Activated CD4-positive, alpha-beta T cell treated with anti-CD3 and anti-CD28 coated beads, Interleukin-2, Interleukin-4, amounts not matched to agents 100 ng/mL and 50 ng/mL, durations not matched to agents 16 hours and 8 hours (primary cell): ENCODE measurements around the gene WDR4.
"Not testable (repeated sequence)": the region's sequence is repeated elsewhere in the genome, so short reads cannot be mapped to it uniquely, and the experiment has no call there.

ENCODE experiments used
- DNase-seq: peaks from one replicate; pipeline ENCODE4 v3.0.0-alpha.2; 2020; ENCODE audit warnings: low spot score

The WDR4 gene, protein sequence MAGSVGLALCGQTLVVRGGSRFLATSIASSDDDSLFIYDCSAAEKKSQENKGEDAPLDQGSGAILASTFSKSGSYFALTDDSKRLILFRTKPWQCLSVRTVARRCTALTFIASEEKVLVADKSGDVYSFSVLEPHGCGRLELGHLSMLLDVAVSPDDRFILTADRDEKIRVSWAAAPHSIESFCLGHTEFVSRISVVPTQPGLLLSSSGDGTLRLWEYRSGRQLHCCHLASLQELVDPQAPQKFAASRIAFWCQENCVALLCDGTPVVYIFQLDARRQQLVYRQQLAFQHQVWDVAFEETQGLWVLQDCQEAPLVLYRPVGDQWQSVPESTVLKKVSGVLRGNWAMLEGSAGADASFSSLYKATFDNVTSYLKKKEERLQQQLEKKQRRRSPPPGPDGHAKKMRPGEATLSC

DNA sequence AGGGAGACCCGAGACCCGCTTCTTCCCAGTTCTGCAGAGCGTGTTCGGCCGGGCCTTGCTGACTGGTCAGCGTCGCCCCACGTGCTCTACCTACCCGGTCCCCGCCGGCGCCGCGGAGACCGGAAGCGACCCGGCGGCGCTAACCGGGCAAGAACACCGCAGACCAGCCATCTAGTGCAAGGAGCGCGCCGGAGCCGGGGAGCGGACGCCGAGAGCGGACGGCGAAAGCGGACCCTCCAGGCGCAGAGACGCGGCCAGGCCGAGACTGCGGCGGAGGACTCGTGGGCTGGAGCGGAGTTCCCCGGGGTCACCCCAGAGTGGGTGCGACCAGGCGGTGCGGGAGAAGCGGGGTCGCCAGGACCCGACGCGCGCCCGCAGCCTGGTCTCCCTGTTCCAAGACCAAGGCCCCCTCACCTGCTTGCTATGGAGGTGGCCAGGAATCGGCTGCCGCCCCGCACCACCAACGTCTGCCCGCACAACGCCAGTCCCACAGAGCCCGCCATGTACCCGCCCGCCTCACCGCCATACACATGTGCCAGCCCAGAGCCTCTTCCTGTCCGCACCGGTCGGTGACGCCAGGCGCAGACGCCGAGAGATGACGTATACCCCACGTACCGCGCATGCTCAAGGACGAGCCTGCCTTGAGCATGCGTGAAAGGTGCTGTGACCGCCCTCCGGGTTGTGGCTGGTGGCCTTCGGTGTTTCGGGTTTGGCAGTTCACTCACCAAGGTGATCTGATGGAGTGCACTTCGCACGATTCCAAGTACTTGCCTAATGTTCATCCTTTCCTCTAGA lies at the start of gene WDR4:
Gene WDR4 (minus strand): TSS at position 547 of the 795 bp plus-strand sequence. CDS start 44 bp downstream, at position 503.
- DNase-seq: peak; percentile 98

DNA sequence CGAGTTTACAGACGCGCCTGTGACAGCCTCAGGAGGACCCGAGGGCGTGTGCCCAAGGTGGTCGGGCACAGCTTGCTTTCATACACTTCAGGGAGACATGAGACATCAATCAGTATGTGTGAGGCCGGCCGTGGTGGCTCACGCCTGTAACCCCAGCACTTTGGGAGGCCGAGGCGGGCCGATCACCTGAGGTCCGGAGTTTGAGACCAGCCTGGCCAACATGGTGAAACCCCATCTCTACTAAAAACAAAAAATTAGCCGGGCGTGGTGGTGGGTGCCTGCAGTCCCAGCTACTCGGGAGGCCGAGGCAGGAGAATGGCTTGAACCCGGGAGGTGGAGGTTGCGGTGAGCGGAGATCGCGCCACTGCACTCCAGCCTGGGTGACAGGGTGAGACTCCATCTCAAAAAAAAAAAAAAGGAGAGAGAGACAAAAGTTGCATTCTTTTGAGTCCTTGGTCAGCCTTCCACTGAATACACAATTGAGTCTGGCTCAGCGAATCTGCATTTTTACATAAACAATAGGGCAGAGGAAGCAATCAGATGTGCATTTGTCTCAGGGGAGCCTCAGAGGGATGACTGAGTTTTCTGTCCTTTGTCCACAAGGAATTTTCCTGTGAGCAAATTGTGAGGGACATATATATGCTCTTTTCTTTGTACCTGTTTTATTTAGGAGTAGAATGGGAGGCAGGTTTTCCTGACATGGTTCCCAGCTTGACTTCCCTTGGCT lies 48.3 kb upstream of the WDR4 start:
- DNase-seq: not testable (repeated sequence)

DNA sequence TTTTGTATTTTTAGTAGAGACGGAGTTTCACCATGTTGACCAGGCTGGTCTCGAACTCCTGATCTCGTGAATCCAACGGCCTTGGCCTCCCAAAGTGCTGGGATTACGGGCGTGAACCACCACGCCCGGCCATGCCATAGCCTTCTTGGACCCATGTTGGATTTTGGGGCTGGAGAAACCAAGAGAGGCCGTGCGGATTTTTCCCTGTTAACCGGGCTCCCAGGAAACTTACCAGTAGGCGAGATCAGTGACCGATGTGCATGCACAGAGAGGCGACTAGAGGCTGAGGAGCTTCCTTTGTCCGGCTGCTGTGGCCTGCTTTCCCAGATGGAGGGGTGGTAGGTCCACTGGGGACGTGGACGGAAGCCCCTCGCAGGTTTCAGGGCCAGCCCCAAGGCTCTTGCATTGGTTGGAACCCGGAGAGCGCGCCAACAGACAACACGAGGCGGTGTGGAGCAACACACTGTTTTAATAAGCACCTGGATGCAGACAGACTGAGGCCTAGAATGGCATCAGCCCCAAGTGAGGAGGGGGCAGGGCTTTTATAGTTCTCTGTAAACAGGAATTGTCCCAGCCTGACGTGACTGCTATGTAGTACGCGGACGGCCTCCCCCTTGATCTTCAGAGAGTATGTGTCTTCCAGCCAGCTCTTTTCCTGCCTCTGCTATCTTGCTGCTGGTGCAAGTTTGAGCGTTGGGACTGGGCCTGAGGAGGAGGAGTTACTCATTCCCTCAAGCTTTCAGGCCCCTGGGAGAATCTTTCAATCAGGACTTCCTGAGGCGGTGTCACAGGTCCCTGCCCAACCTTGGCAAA lies 46.0 kb upstream of the WDR4 start, which contains the start of gene ERVH48-1:
Gene ERVH48-1 (minus strand): TSS at position 517 of the 813 bp plus-strand sequence. CDS start 6,624 bp downstream, outside the sequence.
- DNase-seq: no peak

DNA sequence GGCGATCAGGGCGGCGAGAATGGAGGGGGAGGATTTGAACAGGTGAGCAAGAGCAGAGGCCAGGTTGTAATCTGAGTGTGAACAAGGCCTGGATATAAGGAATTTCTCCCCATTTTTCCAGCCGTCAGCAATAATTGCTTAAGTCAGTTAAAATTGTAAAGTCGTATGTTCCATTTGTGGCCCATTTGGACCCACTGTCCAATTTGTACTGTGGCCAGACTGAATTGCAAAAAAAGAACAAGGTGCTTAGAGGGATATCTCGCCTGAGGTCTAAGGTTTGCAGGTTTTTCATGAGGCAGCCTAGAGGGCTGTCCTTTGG lies 45.1 kb upstream of the WDR4 start:
- DNase-seq: no peak

DNA sequence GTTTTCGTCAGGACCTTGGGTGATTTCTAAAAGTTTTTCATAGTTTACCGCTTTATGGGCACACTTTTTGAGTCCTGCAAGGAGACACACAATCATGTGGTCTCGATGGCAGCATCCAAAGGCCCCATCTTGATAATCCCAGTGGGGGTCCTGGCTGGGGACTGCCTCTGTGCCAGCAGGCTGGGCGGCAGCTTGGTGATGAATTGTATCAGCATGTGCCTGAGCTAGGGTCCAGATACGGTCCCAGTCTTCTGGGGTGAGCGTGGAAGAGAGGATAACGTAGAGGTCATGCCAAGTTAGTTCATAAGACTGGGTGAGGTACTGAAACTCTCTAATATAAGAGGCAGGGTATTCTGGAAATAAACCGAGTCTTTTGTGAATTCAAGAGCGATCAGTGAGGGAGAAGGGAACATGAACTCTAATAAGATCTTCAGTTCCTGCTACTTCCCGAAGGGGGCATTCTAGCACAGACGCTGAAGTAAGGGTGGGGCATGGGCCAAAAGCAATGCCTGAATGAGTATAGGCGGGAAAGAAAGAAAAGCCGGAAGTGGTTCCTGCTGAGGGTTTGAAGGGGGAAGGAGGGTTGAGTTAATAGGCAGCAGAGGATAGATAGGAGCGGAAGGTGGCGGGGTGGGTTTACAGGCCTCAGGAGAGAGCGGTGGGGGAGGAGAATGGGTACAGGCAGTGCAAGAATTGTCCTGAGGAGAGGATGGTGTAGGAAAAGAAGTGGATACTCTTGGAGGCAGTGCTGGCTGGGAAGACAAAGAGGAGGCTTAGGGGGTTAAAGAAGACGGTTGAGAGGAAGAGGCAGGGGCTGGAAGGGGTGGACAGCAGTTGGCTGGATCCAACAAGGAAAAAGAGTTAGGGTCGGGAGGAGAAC lies 44.5 kb upstream of the WDR4 start:
- DNase-seq: peak; percentile 90

DNA sequence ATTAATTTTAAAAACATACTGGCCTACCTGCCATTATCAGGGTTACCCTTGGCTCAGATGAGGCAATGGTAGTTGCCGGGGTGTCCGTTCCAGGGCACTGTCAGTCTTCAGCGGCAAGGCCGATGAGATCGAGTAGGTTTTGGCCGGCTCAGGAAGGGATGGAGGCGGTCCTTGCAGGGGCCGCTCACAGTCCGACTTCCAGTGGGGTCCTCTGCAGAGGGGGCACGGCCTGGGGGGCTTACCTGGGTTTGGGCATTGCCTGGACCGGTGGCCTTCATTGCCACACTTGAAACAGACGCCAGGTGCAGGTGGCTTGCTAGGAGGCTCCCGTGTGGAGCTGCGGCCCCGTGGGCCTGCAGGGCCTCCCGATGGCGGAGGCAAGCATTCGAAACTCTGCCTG lies 43.6 kb upstream of the WDR4 start:
- no peak for DNase-seq

DNA sequence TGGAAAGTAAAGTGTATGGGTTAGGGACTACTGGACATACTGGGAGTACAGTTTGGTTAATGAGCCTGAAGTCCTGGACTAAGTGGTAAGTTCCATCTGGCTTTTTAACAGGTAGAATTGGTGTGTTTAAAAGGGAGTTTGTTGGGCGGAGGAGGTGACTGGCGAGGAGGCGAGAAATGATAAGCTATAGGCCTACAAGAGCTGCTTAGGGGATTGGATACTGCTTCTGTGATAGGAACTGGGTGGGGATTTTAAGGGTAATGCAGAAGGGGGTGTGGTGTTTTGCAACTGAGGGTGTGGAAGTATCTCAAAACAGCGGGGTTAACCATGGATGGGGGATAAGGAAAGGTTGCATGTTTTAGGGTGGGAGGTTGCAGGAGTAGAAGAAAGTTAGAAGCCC lies 42.6 kb upstream of the WDR4 start:
- DNase-seq: no peak

DNA sequence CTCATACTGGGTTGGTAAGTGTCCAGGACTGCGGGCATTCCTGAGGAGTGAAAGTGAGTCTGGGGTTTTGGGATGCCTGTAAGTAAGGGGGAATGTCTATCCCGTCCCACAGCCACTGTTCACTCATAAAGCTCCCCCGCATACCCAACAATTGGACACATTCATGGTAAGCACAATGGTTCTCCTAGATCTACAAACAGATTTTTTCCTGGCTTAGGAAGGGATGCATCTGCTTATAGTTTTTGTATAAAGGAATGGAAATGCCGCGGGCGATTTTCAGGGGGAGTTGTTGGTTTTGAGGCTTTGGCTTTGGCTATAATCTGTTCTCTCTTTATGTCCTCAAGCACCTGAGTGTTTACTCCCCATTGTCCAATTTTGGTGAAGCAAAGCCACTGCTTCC lies 39.0 kb upstream of the WDR4 start:
- no peak for DNase-seq

DNA sequence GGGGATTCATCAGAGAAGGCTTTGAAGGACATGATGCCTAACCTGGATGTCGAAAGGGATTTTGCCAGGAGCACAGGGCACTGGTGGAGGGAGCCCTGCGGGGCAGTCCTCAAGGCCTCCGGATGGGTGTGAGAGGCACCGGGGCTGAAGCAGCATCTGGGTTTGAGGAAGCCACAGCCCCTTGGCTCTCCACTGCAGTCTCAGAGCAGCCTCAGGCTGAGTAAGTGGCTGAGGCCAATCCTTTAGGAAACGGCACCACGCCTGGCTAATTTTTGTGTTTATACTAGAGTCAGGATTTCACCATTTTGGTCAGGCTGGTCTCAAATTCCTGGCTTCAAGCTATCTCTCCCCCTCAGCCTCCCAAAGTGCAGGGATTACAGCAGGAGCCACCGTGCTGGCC lies 34.1 kb upstream of the WDR4 start:
- no peak for DNase-seq

DNA sequence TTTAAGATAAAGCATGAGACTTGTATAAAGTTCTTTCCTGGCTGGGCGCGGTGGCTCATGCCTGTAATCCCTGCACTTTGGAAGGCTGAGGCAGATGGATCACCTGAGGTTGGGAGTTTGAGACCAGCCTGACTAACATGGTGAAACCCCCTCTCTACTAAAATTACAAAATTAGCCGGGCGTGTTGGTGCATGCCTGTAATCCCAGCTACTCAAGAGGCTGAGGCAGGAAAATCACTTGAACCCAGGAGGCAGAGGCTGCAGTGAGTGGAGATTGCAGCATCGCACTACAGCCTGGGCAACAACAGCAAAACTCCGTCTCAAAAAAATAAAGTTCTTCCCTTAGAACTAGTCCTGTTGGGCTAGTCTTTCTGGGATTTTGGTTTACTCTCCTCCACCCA lies 32.6 kb upstream of the WDR4 start:
- DNase-seq: not testable (repeated sequence)

DNA sequence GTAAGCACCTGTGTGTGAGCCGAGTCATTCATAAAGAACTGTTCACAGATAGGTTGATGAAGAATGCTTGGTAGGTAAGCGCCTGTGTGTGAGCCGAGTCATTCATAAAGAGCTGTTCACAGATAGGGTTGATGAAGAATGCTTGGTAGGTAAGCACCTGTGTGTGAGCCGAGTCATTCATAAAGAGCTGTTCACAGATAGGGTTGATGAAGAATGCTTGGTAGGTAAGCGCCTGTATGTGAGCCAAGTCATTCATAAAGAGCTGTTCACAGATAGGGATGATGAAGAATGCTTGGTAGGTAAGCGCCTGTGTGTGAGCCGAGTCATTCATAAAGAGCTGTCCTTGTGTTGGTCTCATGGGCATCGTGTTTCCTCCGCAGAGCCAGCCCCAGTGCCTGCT lies 29.1 kb upstream of the WDR4 start:
- not testable (repeated sequence) for DNase-seq

DNA sequence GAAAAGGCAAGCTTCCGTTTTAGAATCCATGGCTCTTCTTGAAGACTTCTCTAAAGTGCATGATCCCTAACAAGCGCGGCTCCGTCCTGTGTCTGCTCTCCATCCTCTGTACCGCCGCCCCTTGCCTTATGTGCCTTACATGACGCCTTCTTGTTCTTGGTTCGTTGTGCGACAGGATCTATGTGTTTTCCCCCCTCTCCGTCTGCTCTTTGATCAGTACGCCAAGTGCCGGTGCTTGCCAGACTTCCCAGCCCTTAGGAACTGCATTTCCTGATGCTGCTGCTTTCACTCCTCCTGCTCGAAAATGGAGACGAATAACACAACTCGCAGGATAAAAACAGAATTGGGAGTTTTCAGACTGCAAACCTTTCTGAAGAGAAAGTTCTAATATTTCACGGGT lies 26.9 kb upstream of the WDR4 start:
- DNase-seq: no peak

DNA sequence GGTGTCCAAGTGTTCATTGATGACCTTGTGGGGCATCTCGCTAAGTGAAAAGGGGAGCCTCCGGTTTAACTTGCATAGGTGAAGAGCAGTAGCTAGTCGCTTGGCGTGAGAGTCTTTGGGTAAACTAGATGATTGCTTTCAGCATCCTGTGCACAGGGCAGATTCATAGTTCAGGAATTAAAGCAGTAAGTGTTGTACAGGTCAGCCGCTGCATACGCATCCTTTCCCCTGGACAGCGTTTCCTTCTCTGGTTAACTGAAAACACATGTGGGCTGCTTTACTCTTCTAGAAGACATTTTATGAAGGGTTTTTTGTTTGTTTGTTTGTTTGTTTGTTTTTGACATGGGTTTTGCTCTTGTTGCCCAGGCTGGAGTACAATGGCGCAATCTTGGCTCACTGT lies 25.9 kb upstream of the WDR4 start:
- no peak for DNase-seq

DNA sequence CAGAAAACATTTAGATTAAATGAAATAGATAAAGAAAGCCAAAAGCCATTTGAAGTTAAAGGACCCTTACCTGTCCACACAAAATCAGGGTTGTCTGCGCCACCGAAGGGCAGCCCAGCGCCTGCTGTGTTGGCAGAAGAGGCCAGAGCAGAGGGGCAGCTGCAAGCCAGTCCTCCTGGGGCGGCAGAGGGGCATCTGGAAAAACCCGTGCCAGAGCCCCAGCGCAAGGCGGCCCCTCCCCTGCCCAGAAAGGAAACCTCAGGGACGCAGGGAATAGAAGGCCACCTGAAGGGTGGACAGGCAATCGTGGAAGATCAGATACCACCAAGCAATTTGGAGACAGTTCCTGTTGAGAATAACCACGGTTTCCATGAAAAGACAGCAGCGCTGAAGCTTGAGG lies 24.5 kb upstream of the WDR4 start:
- no peak for DNase-seq

DNA sequence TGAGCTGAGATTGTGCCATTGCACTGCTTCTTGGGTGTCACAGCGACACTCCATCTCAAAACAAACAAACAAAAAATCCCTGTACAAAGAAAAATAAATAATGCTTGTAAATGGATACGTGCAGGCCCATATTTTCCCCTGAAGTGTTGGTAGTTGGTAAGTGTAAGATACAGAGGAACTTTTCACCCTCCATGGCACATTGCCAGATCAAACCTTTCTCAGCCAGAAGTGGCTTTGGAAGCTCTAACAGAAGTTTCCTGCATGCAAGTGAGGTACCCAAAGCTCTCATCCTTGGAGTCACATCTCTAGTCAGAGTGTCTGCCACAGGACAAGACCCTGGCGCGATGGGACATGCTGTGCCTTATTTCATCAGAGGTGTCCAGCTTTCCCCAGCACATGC lies 21.1 kb upstream of the WDR4 start:
- DNase-seq: no peak

DNA sequence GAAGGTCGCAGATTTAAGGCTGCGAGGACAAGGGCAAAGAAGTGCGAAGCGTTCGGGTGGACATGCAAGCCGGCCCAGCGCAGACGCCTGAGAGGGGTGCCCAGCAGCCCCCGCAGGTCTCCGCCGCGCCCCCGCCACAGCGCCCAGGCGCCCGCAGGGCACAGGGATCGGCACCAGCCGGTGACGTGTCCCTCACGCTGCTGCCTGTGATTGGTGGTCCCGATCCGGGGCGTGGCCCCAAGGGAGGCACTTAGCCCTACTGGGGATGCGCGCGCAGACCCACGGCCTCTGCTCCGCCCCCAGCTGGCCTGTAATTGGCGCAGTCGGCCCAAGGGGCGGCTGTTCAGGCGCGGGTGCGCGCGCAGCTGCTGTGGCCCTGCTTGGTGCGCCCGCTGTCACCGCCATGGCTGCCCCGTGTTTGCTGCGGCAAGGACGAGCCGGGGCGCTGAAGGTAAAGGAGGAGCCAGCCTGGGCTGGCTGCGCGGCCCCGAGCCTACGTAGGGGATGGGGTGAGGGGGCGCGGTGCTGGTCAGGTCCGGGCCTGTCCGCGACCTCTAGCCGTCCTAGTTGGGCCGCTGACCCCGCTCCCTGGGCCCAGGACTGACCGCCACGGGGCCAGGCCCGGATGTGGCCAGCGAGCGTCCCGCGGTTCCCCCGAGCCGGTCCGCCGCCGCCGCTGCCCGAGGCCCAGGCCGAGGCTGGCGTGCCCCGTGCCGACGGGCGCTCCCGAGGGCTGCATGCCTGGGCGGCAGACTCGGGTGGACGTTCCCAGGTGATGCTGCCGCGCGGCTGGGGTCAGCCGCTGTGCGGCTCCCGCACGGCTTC lies 13.8 kb upstream of the WDR4 start, which contains the start of gene NDUFV3:
Gene NDUFV3 (plus strand): TSS at position 379 of the 825 bp plus-strand sequence. CDS start 25 bp downstream, at position 404.
- peak; percentile 100 for DNase-seq

DNA sequence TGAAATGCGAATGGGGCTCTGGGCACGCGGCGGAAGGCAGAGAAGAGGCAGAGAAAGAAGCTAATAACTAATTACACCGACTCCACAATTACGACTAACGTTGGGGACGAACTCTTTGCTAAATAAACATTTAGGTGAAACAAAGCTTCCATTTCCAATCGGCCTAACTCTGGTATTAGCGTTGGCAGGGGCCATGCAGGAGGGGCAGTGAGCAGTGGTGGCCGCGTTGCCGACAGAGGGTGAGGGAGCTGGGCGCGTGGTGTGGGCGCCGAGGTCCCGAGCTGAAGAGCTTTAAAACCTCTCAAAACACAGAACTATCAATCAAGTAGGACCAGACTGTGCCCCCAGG lies 13.2 kb upstream of the WDR4 start:
- no peak for DNase-seq

DNA sequence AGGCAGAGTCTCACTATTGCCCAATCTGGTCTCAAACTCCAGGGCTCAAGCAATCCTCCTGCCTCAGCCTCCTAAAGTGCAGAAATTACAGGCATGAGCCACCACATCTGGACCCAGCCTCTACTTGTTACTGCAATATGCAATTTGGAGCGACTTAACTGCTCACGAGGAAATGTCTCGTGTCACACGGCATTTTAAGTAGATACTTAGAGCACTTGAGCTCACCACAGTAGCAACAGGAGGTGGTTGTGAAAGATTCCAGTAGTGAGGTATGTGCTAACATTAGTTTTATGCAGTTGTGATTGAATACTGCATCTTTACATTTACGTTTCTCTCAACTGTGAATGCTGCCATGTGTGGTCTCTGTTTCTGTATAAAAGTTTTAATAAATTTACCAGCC lies 8.0 kb upstream of the WDR4 start:
- DNase-seq: no peak

DNA sequence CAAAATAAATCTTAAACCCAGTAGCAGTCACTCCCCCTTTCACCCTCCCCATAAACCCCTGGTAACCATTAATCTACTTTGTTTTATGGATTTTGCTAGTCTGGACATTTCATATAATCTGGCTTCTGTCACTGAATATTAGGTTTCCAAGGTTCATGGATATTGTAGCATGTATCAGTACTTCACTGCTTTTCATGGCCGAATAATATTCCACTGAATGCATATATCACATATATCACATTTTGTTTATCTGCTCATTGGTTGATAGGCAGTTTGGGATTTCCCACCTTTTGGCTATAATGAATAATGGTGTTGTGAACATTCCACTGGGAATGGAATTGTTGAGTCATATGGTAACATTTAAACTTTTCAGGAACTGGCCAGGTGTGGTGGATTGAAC lies 4.6 kb upstream of the WDR4 start:
- no peak for DNase-seq

DNA sequence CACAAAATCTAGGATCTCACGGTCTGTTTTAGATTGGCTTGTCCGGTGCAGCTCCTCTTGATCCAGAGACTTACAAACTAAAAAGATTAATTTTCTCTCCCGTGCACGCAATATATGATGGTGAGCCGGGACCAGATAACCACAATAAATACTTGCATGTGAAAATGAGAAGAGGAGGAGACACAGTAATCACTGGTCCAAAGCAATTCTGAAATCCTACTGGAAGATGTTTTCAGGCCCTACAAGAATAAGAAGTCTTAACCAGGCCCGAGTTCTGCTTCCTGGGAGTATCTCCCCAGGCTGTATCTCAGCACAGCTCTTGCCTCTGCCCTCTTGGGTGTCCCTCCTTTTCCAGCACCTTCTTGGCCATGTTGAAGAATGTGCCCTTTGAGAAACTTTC lies 1.0 kb upstream of the WDR4 start:
- DNase-seq: no peak
